HEK293 (cell line): ENCODE results near the gene PMF1.

Source experiments
- CTCF ChIA-PET: fragments of 350-600 bp; formaldehyde crosslinking; extraction: SDS; loops from one replicate; lab custom pipeline; 2021; ENCODE audit warnings: antibody characterized with exemption; lab: Yijun Ruan, JAX
- POLR2A ChIA-PET: fragments of 300-600 bp; formaldehyde crosslinking; extraction: SDS; loops from one replicate; lab custom pipeline; 2020; ENCODE audit warnings: antibody characterized with exemption, inconsistent platforms; lab: Yijun Ruan, JAX
- H3K27ac ChIP-seq: fragments of 200-500 bp; sonication (Bioruptor generic); 2 replicates; pipeline ENCODE4 v1.5.1; 2014; ENCODE audit warnings: low read depth, low read length, control low read depth, inconsistent platforms; ENCODE audit errors: extremely low read depth
- H3K36me3 ChIP-seq, 2 experiments: fragments of 200-500 bp in 1 of 2; sonication (Bioruptor generic) in 1 of 2; 1 replicate in 1 of 2; 2 replicates in 1 of 2; pipeline ENCODE4 v1.5.1; 2014 to 2017; ENCODE audit warnings: inconsistent platforms in 2 of 2, low read length in 2 of 2; ENCODE audit not compliant: control insufficient read depth in 2 of 2, insufficient read depth in 1 of 2
- H3K4me1 ChIP-seq: fragments of 200-500 bp; sonication (Bioruptor generic); 2 replicates; pipeline ENCODE4 v1.5.1; 2014; ENCODE audit warnings: mild to moderate bottlenecking, low read length, inconsistent platforms; ENCODE audit not compliant: control insufficient read depth, insufficient read depth
- H3K4me3 ChIP-seq: 2 replicates; pipeline ENCODE4 v1.5.1; 2011; ENCODE audit warnings: low read depth, mild to moderate bottlenecking, control low read depth, low read length, moderate library complexity
- H3K9me3 ChIP-seq: fragments of 200-500 bp; sonication (Bioruptor generic); 2 replicates; pipeline ENCODE4 v1.5.1; 2014; ENCODE audit warnings: low read depth, low read length, inconsistent platforms; ENCODE audit not compliant: control insufficient read depth, insufficient read depth
- EGR2 ChIP-seq: fragments of 450-650 bp; formaldehyde crosslinking; IDR thresholded peaks from 2 replicates; pipeline ENCODE4 v1.5.1; 2016; ENCODE audit warnings: low read depth, missing biosample characterization, missing genetic modification characterization
- ELK4 ChIP-seq: IDR thresholded peaks from 2 replicates; pipeline ENCODE4 v1.6.1; 2011; ENCODE audit warnings: mild to moderate bottlenecking, low read depth, low read length, borderline replicate concordance
- GFI1B ChIP-seq: fragments of 450-650 bp; formaldehyde crosslinking; IDR thresholded peaks from 2 replicates; pipeline ENCODE4 v1.5.1; 2016; ENCODE audit warnings: missing biosample characterization, missing genetic modification characterization
- GLI4 ChIP-seq: fragments of 450-650 bp; formaldehyde crosslinking; IDR thresholded peaks from 2 replicates; pipeline ENCODE4 v1.5.1; 2016; ENCODE audit warnings: missing biosample characterization, missing genetic modification characterization
- HOXA7 ChIP-seq: sonication (generic); formaldehyde crosslinking; IDR thresholded peaks from 2 replicates; pipeline ENCODE4 v1.8.1; 2022; ENCODE audit warnings: missing genetic modification reagents, borderline replicate concordance
- INSM2 ChIP-seq: fragments of 450-650 bp; formaldehyde crosslinking; IDR thresholded peaks from 2 replicates; pipeline ENCODE4 v1.5.1; 2016; ENCODE audit warnings: missing biosample characterization, missing genetic modification characterization
- KLF9 ChIP-seq: fragments of 450-650 bp; formaldehyde crosslinking; IDR thresholded peaks from 2 replicates; pipeline ENCODE4 v1.5.1; 2016; ENCODE audit warnings: missing biosample characterization, missing genetic modification characterization, low read depth
- OVOL3 ChIP-seq: fragments of 450-650 bp; formaldehyde crosslinking; IDR thresholded peaks from 2 replicates; pipeline ENCODE4 v1.5.1; 2016; ENCODE audit warnings: missing biosample characterization, missing genetic modification characterization
- PATZ1 ChIP-seq: fragments of 450-650 bp; formaldehyde crosslinking; IDR thresholded peaks from 2 replicates; pipeline ENCODE4 v1.5.1; 2016; ENCODE audit warnings: missing biosample characterization, missing genetic modification characterization
- REST ChIP-seq: fragments of 450-650 bp; formaldehyde crosslinking; IDR thresholded peaks from 2 replicates; pipeline ENCODE4 v1.5.1; 2016; ENCODE audit warnings: missing biosample characterization, missing genetic modification characterization
- SETDB1 ChIP-seq: IDR thresholded peaks from one replicate; pipeline ENCODE4 v1.6.1; 2017; ENCODE audit warnings: mild to moderate bottlenecking, low read length, moderate library complexity, mixed read lengths; ENCODE audit not compliant: insufficient read length
- ZBTB17 ChIP-seq: fragments of 450-650 bp; formaldehyde crosslinking; IDR thresholded peaks from 2 replicates; pipeline ENCODE4 v1.5.1; 2016; ENCODE audit warnings: missing biosample characterization, missing genetic modification characterization
- ZBTB48 ChIP-seq: fragments of 450-650 bp; formaldehyde crosslinking; IDR thresholded peaks from 2 replicates; pipeline ENCODE4 v1.5.1; 2016; ENCODE audit warnings: missing biosample characterization, missing genetic modification characterization
- ZBTB8A ChIP-seq: fragments of 450-650 bp; formaldehyde crosslinking; IDR thresholded peaks from 2 replicates; pipeline ENCODE4 v1.5.1; 2016; ENCODE audit warnings: missing biosample characterization, missing genetic modification characterization
- ZFHX2 ChIP-seq: fragments of 450-650 bp; formaldehyde crosslinking; conservative IDR thresholded peaks from 2 replicates; pipeline ENCODE4 v1.5.1; 2016; ENCODE audit warnings: missing biosample characterization, missing genetic modification characterization
- ZNF16 ChIP-seq: fragments of 450-650 bp; formaldehyde crosslinking; IDR thresholded peaks from 2 replicates; pipeline ENCODE4 v1.5.1; 2016; ENCODE audit warnings: low read depth, missing biosample characterization, missing genetic modification characterization
- ZNF335 ChIP-seq: fragments of 450-650 bp; formaldehyde crosslinking; conservative IDR thresholded peaks from 2 replicates; pipeline ENCODE4 v1.5.1; 2016; ENCODE audit warnings: missing biosample characterization, missing genetic modification characterization
- ZNF394 ChIP-seq: fragments of 450-650 bp; formaldehyde crosslinking; IDR thresholded peaks from 2 replicates; pipeline ENCODE4 v1.5.1; 2016; ENCODE audit warnings: missing biosample characterization, missing genetic modification characterization, mild to moderate bottlenecking, moderate library complexity, borderline replicate concordance
- ZNF433 ChIP-seq: fragments of 450-650 bp; formaldehyde crosslinking; IDR thresholded peaks from 2 replicates; pipeline ENCODE4 v1.5.1; 2016; ENCODE audit warnings: missing biosample characterization, missing genetic modification characterization, low read depth
- ZNF501 ChIP-seq: fragments of 450-650 bp; formaldehyde crosslinking; IDR thresholded peaks from 2 replicates; pipeline ENCODE4 v1.5.1; 2016; ENCODE audit warnings: missing biosample characterization, missing genetic modification characterization
- ZNF510 ChIP-seq: fragments of 450-650 bp; formaldehyde crosslinking; IDR thresholded peaks from 2 replicates; pipeline ENCODE4 v1.5.1; 2018; ENCODE audit warnings: mild to moderate bottlenecking, missing genetic modification characterization, missing biosample characterization; ENCODE audit not compliant: insufficient replicate concordance
- ZNF548 ChIP-seq: fragments of 450-650 bp; formaldehyde crosslinking; IDR thresholded peaks from 2 replicates; pipeline ENCODE4 v1.5.1; 2016; ENCODE audit warnings: missing biosample characterization, missing genetic modification characterization
- ZNF561 ChIP-seq: fragments of 450-650 bp; IDR thresholded peaks from 2 replicates; pipeline ENCODE4 v1.5.1; 2018; ENCODE audit warnings: missing biosample characterization, missing genetic modification characterization, borderline replicate concordance
- ZNF626 ChIP-seq: fragments of 450-650 bp; sonication (Bioruptor Pico); formaldehyde crosslinking; IDR thresholded peaks from 2 replicates; pipeline ENCODE4 v1.5.1; 2018; ENCODE audit warnings: missing biosample characterization, missing genetic modification characterization, inconsistent platforms
- ZNF664 ChIP-seq: fragments of 450-650 bp; formaldehyde crosslinking; IDR thresholded peaks from 2 replicates; pipeline ENCODE4 v1.5.1; 2016; ENCODE audit warnings: missing biosample characterization, missing genetic modification characterization
- ZNF843 ChIP-seq: fragments of 450-650 bp; formaldehyde crosslinking; IDR thresholded peaks from 2 replicates; pipeline ENCODE4 v1.5.1; 2016; ENCODE audit warnings: missing biosample characterization, missing genetic modification characterization

PMF1 gene

GRCh38 chr1:156281693-156282478, 69.1 kb downstream of the PMF1 start (continued):
- TF ChIP-seq ZBTB8A (tag by site-specific recombination) (peak; percentile 87), GFI1B (no peak), ZBTB48 (tag by site-specific recombination) (no peak), REST (tag by site-specific recombination) (no peak), EGR2 (tag by site-specific recombination) (no peak), KLF9 (tag by site-specific recombination) (no peak), ZBTB17 (tag by site-specific recombination) (0 out of 2 replicates have a peak, but pooled peaks have one; percentile 37), ZNF548 (tag by site-specific recombination) (no peak), ZNF843 (tag by site-specific recombination) (no peak), ZNF510 (tag by site-specific recombination) (no peak), ZNF16 (no peak), ZNF394 (tag by site-specific recombination) (no peak), ZNF664 (tag by site-specific recombination) (no peak), ZNF626 (tag by site-specific recombination) (no peak), SETDB1 (no peak), ELK4 (no peak)

- H3K9me3 ChIP-seq: no peaks in the 10 kb centered on the region
- H3K4me3 ChIP-seq: peak within 1 kb of the TSS; percentile 91
- peaks cover 4% of the 10 kb centered on the region; the same call in 1 of the 2 replicates for H3K4me1 ChIP-seq
- CTCF ChIA-PET: interaction anchor here (0.7 to 1.8 kb wide), 4 partner anchors 36 to 186 kb away, joined by 3 to 9 read pairs (median 4); no protein-coding TSS in a partner anchor
- peaks cover 9 to 52% of the 10 kb centered on the region in 2 experiments; a peak in 2 of 3 replicates for H3K36me3 ChIP-seq
- POLR2A ChIA-PET: interaction anchor here (0.5 to 2.3 kb wide), 22 partner anchors 9 to 218 kb away, joined by 3 to 19 read pairs (median 4); partner anchors contain the start of genes CCT3, GLMP, PMF1 and TSACC
- peak within 1 kb of the TSS; percentile 67 for H3K27ac ChIP-seq
- TF ChIP-seq PATZ1 (tag by site-specific recombination) (peak; percentile 64; the same call in 1 of the 2 replicates), ZNF501 (tag by site-specific recombination) (peak; percentile 96), ZFHX2 (tag by site-specific recombination) (peak; percentile 71), ZBTB17 (tag by site-specific recombination) (peak; percentile 96), ZNF335 (peak; percentile 94), ZNF433 (tag by site-specific recombination) (no peak), OVOL3 (peak; percentile 88), ZNF561 (tag by site-specific recombination) (peak; percentile 99), INSM2 (tag by site-specific recombination) (peak; percentile 69), HOXA7 (no peak), ZNF843 (tag by site-specific recombination) (peak; percentile 78), GLI4 (tag by site-specific recombination) (peak; percentile 64; the same call in 1 of the 2 replicates)
Observed at GRCh38 chr1:156282479-156283222, 69.8 kb downstream of the PMF1 start, which contains the start of gene SMG5. Gene SMG5 (minus strand): TSS chr1:156282825. CDS start chr1:156282680, 145 bp downstream.
